Retinal pigment epithelial cell (primary cell): ENCODE measurements around the gene POLR2E.

Experiments
- DNase-seq: peaks from one replicate; pipeline ENCODE4 v3.0.0-alpha.2; 2010; ENCODE audit warnings: low read depth
- H3K4me3 ChIP-seq: 2 replicates; pipeline ENCODE4 v1.5.1; 2011; ENCODE audit warnings: mild to moderate bottlenecking, low read length, control low read depth, moderate library complexity
- TF ChIP-seq, protein P1 (sequence below): conservative IDR thresholded peaks from 2 replicates; pipeline ENCODE4 v1.5.1; 2011; ENCODE audit warnings: low read depth, low read length, control low read depth, inconsistent platforms

Gene POLR2E

DNA sequence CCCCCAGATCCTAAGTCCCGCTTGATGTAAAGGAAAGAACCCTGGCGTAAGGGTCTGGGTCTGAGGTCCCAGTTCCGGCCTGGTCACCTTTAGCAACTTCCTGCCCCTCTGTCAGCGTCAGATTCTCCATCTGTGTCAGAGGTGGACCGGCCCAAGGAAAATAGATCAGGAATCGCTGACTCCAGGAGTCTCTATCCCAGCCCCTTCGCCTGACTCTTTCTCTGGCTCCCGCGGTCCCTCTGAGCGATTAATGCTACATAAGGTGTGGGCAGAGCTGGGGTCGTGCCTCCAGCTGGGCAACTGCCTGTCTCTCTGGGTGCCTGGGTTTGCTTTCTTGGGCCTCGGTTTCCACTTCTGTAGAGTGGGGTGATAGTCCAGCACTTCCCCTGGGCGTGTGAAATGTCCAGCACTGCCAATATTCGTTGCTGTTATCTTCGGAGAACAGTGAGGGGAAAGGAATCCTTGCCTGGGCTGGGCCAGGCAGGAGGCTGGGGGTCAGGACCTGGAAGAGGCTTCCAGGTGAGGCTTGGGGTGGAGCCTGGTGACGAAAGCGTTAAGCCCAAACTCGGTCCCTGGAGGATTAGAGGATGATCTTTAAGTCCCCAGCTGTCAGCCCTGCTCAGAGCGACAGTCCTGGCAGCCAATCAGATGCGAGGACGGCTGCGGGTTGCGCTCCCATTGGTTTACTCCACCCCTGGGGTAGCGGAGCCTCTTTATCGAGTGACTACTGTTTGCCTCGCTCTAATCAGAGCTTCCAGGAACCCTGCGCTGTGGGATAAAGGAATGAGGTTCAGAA, 54.5 kb downstream of the POLR2E start:
- DNase-seq: peak; percentile 85
- H3K4me3 ChIP-seq: peak overlapping the region; percentile 62
- TF ChIP-seq, protein P1, sequence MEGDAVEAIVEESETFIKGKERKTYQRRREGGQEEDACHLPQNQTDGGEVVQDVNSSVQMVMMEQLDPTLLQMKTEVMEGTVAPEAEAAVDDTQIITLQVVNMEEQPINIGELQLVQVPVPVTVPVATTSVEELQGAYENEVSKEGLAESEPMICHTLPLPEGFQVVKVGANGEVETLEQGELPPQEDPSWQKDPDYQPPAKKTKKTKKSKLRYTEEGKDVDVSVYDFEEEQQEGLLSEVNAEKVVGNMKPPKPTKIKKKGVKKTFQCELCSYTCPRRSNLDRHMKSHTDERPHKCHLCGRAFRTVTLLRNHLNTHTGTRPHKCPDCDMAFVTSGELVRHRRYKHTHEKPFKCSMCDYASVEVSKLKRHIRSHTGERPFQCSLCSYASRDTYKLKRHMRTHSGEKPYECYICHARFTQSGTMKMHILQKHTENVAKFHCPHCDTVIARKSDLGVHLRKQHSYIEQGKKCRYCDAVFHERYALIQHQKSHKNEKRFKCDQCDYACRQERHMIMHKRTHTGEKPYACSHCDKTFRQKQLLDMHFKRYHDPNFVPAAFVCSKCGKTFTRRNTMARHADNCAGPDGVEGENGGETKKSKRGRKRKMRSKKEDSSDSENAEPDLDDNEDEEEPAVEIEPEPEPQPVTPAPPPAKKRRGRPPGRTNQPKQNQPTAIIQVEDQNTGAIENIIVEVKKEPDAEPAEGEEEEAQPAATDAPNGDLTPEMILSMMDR: no peak

DNA sequence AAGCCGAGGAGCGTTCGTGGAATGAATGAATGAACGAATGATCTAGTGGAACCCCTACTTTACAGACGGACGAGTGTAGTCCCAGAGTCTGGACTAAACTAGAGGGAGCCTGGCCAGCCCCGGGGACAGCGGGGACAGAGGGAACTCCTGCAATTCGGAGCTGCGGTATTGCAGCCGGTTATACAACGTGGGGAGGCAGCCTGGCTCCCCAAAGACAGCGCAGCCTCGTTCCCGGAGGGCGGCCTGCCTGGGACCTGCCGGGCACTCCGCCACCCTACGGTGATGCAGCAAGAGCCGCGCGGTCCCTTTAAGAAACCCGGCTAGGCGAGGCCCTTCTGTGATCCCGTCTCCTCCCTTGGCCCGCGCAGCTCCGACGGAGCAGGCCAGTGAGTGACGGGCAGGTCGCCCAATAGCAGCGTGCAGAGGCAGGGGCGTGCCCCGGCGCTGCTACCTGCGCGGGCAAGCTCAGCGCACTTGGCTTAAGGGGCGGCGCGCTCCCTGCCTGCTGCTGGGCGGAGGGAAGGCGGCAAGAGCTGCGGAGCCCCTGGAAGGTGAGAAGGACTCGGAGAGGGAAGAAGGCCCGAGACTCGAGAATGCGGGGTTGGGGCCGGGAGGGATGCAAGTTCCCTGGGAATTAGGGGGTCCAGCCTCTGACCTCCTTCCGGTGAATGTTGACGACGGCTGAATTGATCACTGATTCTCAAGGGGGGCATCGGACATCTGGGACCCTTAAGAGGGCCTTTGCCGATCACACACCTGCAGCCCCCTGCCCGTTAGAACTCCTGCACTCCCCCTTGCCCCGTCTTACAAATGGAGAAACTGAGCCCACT, 55.3 kb downstream of the POLR2E start, which contains the start of gene ABCA7:
Gene ABCA7, plus strand, starts transcription at position 462 of the 830 bp plus-strand sequence. CDS start 1,255 bp downstream, outside the sequence.
- H3K4me3 ChIP-seq: peak within 1 kb of the TSS; percentile 62
- TF ChIP-seq, protein P1: no peak

DNA sequence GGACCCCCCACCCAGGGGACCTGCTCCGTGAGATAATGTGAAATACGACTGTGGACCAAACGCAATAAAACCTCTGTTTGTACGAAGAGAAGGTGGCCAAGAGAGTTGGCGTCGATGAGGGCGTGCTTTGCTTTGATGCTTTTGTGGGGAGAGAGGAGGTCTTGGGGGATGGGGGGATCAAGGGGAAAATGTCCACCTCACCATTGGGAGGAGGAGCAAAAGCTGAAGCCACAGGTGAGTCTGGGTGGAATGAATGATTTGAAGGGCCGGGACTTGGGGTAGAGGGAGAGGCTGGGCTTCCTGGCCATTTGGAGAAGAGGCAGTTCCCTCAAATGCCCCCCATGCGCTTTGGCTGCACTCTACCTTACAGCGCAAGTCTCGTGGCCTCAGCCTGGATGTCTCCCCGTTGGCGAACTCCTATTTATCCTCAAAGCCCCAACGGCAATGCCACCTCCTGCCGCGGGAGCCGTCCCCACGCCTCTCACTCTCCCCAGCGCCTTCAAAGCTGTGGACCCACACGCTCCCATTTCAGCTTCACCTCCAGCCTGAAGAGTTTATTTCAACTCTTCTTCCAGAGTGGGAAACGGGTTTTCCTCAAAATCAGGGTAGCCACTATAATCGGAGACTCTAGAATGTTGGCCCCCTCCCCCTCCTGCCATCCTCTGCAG, 56.1 kb downstream of the POLR2E start:
- no peak for DNase-seq
- TF ChIP-seq, protein P1: no peak
- no peak overlapping the region for H3K4me3 ChIP-seq

More for the DNA sequence above, 55.3 kb downstream of the POLR2E start, which contains the start of gene ABCA7:
- peak; percentile 95 for DNase-seq

DNA sequence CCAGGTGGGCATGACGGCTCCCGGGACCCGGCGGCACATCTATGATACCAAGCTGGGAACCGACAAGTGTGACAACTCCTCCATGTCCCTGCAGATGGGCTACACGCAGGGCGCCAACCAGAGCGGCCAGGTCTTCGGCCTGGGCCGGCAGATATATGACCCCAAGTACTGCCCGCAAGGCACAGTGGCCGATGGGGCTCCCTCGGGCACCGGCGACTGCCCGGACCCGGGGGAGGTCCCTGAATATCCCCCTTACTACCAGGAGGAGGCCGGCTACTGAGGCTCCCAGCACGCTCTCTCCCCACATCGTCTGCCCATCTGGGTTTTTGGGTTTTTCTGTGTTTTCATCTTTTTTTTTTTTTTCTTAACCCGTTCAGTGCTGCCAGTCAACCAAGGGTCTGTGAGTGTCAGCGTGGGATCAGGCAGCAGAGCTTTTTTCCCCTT, 57.5 kb downstream of the POLR2E start:
- H3K4me3 ChIP-seq: no peak overlapping the region
- no peak for DNase-seq
- TF ChIP-seq, protein P1: no peak
